ENCODE results near the gene AFAP1. TPM values are rescaled to one million over a fixed set of nuclear protein-coding genes. Genes with fewer than 3 reads are reported as not detected.

AFAP1 gene
- polyA plus RNA-seq, 4 donors, result 20.0 to 45.8 (median 26.3) TPM

DNA sequence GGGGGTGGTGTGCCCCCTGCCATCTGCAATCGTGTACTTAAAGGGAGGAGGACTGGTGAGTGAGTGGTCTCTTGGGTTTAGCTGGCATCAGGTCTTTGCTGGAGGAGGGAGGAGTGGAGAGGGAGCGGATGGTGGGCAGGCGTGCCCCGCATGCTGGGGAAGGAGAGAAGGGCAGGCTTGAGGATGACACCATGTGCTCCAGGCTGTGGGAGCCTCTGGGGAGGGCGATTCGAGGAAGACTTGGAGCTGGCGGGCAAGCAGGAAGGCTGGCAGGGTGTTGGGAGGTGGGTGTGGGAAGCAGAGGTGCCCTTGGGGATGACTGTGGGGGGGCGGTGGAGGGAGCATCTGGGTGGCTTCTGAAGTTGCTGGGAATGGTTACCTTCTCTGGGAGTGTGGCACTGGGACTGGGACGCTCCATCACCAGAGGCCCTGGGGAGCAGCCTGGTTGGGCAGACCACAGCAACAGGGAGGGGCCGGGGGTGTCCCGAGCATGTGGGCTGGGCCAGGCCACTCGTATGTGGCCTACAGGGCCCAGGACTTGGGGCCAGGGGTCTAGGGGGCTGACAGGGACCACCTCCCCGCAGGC lies 30.8 kb upstream of the AFAP1 start:
- DNase-seq (ENCODE audit: low read depth in 4 of 4, low spot score in 3 of 4), result no peak

DNA sequence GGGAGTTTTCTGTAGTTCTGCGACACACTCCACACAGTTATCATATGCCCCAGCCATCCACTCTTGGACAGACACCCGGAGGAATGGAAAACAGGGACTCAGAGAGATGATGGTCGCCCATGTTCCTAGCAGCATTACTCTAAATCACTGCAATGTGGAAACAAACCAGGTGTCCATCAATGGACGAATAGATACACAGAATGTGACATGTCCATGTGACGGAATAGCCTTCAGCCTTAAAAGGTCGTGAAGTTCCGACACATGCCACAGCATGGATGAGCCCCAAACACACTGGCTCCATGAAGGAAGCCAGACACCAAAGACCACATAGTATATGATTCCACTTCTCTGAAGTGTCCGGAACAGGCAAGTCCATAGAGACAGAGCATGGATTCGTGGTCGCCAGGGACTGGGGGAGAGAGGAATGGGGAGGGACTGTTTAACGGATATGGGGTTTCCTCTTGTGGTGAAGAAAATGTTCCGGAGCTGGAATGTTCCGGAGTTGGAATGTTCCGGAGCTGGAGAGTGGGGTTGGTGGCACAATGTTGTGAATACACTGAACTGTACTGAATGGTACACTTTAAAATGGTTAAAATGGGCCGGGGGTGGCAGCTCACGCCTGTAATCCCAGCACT lies 28.7 kb upstream of the AFAP1 start:
- DNase-seq (ENCODE audit: low read depth in 4 of 4, low spot score in 3 of 4), result no peak

DNA sequence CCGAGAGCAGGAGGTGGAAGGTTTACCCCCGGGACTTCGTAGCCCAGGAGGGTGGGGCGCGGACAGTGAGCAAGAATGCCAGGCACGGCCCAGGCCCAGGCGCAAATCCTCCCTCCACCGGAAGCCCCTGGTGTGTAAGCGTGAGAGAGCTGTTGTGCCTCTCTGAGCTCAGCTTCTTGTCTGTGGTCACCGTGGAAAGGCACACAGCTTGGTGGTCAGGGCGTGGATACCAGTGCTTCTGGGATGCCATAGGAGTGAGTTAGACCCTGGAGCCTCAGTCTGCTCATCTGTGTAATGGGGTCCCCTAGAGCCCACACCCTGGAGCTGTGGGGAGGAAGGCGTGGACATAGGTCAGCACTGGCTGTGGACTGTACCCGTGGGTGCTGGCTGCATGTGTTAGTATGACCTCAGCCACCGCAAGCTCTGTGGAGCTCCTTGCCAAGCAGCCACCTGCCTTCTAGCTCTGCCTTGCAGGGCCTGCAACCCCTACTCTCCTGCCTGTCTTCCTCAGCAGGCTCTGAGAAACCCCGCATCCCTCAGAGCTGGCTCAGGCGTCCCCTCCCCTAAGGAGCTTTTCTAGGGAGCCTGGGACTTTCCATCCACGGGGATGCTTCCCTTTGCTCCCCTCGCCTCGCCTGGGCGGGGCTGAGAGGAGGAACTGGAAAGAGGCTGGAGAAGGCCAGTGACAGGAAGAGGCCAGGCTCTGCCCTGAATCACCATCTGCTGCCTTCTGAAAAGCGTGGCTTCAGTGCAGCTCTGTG lies 28.0 kb upstream of the AFAP1 start:
- DNase-seq (ENCODE audit: low read depth in 4 of 4, low spot score in 3 of 4), result no peak

DNA sequence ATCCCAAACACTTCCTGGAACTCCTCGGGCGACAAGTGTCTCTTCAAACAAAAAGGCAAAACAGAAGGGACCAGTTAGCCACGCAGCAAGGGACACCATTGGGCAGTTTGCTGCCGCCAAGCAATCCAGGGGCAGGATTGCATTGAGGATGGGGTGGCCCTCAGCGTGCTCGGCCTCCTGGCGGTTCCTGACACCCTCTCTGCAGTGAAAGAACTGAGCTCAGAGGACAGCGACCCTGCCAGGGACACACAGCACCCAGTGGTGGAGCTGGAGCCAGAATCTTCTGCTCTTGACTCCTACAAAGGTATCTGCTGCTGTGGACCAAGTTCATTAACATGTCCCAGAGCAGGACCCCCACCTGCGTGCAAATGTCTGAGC lies 27.4 kb upstream of the AFAP1 start:
- no peak for DNase-seq (ENCODE audit: low read depth in 4 of 4, low spot score in 3 of 4)

DNA sequence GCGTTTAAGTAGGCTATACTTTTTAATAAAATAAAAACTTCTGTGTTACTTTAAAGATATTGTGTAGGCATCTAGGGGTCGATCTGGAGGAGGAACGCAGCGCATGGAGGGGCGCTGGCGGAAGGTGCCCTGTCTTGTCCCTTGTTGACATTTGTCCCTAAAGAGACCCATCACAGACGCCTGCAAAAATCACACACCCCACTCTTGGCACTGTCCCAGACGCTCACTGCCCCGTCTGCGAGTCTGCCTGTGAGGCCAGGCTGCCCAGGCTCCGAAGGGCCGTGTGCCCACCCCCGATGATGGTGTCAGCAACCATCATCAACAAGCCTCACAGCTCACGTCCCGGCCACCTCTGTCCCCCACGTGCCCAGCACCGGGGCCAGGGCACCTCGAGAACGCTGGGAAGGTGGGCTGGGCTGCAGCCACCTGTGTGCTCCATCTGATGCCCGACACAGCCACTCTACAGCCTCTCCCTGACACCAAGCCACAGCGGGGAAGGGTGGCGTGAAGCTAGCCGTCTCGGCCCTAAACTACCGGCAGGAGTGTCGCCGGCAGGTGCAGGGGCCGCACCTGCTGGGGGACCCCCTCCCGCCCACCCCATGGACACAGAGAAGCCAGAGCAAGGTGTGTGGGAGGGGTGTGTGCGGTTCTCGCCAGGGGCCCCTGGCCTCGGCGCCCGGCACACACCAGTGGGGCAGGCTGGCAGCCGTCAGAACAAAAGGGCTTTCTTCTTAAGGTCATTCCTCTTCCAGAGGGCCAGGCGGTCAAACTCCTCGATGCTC lies 26.8 kb upstream of the AFAP1 start:
- DNase-seq (ENCODE audit: low read depth in 4 of 4, low spot score in 3 of 4), result no peak

DNA sequence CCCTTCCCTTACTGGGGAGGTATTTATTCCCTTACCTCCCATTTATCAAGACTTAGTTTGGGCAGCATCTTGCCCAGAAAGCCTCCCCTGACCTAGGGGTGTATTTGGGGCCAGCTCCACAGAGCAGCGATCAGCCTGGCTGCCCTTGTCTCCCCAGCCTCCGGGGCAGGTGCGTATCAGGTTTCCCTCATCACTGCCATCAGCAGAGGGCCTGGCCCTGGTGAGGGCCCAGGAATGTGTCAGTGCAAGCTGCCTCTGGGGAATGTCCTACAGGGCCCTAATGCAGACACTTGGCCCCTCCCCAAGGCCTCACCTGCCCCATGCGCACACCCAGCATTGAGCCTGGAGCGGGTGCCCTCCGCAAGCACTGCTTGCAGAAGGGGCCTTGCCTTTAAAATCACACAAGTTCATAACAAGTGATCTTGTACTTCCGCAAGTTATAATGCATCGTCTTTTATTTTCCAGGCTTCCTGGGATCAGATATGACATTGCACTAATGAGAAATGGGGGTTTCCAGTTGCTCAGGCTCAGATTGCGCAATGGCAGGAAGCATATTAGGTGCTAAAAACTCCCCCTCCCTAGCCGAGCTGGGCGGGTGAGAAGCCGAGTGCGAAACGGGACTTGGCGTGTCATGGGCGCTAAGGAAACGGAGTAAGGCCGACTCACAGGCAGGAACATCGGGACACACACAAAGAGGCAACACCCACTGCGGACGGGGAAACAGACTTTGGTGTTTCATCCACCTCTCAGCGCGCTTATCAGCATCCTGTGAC lies 25.4 kb upstream of the AFAP1 start:
- DNase-seq (ENCODE audit: low read depth in 4 of 4, low spot score in 3 of 4), result no peak

DNA sequence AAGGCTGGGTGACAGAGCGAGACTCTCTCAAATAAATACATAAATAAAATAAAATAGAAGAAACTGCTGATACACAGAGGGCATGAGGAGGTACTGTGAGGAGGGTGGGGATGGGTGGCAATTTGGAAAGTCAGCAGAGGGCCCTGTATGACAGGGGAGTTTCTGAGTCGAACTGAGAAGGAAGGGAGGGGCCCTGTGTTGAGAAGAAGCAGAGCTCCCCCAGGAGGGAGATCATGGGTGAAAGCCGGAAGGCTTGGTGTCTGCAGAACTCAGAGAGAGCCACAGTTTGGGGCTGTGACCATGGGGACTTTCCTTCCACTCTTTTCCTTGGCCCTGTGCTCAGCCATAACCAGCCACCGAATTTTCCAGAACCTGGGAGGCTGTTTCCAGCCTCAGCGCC lies 24.8 kb upstream of the AFAP1 start:
- DNase-seq (ENCODE audit: low read depth in 4 of 4, low spot score in 3 of 4), result no peak

DNA sequence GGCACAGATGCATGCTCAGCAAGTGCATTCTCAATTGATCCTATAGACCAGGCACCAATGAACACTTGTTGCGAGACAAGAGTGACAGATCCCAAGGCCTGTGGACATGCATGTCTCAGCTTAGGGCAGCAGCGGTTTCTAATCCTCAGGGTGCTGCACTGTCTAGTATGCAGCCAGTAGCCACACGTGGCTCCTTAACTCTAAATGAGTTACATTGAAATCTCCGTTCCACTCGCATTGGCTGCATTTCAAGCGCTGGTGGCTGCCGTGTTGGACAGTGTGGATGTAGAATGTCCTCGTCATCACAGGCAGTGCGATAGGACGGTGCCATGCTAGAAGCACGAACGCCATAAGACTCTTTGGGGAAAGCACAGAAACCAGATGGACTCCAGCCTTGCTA lies 24.0 kb upstream of the AFAP1 start:
- no peak for DNase-seq (ENCODE audit: low read depth in 4 of 4, low spot score in 3 of 4)

DNA sequence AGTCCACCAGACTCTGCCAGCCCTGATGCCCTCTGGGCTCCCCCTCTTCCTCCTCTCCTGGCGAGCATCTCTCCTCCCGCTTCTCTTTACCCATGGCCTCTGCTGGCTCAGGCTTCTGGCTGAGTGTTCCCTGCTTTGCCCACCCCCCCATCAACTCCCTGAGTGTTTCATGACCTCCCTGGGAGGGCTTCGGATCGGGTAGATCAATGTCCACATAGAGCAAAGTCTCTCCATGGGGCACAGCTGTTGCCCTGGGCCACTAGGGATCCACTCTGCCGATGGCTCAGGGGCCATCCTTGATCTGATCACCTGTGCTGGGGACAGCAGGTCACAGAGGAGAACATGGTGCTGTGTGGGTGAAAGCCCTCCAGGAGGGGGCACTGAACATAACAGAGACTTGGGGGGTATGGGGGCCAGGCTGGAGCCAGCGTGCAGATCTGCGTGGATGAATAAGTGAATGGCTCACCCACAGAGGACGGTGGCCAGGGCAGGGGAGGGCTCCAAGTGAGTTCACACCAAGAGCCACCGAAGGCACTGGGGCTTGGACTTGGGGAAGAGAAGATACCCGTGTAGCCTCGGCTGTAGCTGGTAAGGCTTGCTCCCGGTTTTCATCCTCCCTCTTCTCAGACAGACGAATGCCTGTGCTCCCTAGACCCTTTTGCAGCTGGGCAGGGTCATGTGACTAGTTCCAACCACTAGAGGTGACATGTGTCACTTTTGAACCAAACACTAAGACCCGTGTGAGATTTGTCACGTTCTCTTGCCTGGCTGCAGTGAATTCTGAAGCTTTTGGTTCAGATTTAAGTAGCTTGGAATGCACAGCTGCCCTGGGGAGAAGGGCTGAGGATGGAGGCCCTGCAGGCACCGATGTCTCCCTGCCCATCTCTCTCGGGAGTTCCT lies 23.2 kb upstream of the AFAP1 start:
- no peak for DNase-seq (ENCODE audit: low read depth in 4 of 4, low spot score in 3 of 4)

DNA sequence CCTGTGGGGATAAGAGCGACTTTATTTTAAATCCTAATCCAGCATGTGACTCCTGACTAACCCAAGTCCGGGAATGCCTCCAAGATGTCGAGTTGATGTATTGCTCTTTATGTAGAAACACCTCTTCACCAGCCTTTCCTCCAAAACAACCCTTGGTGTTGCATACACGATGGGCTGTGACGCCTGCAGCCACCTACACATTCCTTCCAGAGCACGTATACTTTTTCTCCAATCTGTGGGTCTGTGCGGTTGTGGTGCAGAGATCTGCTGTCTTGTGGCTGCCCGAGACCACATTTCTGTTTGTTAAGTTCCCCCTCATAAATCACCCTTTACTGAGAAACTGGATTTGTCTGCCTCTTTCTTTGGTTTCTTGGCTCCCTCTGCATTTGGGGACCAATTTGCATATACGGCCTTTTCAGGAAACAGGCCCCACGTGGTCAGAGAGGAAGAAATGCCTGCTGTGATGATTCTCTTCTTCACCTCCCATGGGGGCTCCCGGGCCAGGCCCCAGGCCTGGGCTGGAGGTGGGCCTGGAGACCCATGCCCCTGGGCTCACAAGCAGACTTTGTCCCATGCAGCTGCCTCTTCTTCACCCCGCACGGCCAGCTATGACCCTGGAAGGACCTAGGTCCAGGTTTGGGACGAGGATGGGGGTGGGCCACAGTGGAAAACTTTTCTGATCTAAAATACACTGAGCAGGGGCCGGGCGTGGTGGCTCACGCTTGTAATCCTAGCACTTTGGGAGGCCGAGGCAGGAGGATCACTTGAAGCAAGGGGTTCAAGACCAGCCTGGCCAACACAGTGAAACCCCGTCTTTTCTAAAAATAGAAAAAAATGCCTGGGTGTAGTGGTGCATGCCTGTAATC lies 21.4 kb upstream of the AFAP1 start:
- DNase-seq (ENCODE audit: low read depth in 4 of 4, low spot score in 3 of 4), result peak in 3 of 4 donors; percentile 66 to 77 (median 75)

DNA sequence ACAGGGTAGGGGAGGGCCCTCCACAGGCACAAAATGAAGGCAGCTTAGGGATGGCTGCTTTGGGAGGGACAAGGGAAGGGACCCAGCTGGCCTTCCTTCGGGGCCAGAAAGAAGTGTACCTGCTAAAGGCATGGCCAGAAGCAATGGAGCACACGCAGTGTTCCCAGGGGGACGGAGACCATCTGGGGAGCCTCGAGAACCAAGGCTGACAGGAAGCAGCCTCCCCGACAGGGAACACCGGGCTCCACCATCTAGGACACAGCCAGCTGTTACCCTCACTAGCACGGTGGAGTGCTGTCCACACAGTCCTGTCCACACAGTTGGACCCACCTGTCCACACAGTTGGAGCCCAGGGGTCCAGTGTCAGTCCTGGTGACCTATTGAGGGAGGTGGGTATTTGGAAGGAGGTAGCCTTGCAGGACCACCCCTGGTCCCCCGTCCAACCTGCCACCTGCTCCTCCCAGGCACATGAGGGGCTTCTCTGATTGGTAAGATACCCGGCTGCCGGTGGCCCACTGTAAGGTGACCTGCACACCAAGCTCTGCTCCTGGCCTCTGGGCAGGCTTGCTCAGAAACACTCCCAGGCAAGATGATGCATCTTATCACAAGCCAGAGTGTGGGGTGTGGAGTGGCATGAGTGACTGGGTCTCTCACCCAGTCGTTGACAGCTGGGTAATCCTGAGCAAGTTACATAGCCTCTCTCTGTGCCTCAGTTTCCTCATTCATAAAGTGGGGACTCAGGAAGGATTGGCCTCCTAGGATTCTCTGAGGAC lies 20.5 kb upstream of the AFAP1 start:
- no peak for DNase-seq (ENCODE audit: low read depth in 4 of 4, low spot score in 3 of 4)

DNA sequence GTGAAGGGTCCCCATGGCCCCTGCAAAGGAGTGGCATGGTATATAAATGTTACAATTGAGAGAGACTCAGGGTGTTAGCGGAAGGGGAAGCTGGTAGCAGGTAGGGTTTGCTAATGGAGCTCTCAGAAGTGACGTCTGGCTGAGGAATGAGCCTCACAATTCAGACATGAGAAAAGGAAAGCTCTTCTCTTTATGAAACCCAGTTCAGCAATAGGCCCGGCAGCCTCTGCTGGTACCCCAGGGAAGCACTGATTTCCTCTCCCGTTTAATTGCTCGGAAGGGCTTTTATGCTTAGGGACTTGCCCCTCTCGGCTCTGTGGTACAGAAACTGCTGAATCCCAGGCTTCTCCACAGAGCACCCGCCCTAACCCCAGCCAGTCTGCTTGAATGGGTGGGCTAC lies 19.4 kb upstream of the AFAP1 start:
- no peak for DNase-seq (ENCODE audit: low read depth in 4 of 4, low spot score in 3 of 4)

DNA sequence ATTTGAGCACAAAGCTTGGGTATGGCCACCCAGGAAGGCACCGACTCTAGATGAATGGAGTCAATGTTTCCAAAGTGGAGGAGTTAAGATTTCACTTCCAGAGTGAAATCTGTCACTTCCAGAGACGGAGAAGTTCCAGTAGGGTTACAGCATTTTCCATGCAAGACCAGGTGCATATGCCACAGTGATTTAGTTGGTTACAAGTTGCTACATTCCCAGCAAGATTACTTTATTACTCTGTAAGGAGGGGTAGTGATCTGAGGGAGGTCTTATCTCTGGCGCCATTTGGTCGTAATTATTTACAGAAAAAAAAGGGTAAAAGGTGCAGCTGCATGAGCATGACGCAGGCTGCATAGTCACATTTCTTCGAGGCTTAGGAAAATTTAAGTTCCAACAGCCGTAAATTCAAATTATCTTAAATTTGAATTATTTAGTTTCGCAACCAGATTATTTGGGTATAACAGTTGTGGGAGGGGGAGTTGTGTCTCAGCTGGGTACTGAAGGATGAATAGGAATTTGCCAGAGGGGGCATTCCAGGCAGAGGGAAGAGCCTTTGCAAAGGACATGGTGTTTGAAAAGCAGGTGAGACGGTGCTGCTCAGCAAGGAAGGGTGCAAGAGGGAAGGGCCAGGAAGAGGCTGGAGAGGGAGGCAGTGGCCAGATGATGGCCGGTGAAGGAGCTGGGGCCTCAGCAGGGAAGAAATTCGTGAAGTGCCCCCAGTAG lies 17.4 kb upstream of the AFAP1 start:
- DNase-seq (ENCODE audit: low read depth in 4 of 4, low spot score in 3 of 4), result no peak

DNA sequence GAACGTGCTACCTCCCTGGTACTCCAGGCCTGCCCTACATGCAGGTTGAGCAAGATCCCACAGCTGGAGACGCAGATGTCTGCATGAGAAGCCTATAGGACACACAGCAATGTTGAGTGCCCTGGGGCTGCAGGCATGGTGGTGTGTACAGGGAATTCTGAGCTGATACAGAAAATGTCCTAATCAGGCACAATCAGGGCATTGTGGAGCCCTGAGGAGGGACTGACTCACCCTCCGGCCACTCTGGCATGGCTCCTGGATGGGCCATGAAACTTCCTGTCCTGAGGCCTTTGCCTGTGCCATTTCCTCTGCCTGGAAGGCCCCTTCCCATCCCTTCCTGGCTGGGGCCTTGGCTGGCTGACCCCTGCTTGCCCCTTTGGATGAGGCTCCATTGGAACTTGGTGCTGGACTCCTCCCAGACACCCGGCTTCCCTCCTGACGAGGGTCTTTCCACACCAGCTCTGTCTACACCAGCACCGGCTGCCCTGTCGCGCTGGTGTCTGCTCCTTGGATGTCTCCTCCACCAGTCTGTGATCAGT lies 16.7 kb upstream of the AFAP1 start:
- DNase-seq (ENCODE audit: low read depth in 4 of 4, low spot score in 3 of 4), result no peak

DNA sequence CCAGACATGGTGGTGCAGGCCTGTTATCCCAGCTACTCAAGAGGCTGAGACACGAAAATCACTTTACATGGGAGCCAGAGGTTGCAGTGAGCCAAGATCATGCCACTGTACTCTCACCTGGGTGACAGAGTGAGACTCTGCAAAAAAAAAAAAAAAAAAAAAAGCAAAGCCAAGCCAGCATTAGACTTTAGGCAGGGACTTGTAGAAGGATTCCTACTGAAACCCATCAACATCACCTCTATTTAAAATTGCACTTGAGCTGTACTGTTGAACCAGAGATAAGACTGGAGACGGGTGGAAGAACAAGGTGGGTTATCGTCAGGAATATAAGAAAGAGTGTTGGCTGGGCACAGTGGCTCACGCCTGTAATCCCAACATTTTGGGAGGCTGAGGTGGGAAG lies 15.7 kb upstream of the AFAP1 start:
- no peak for DNase-seq (ENCODE audit: low read depth in 4 of 4, low spot score in 3 of 4)

DNA sequence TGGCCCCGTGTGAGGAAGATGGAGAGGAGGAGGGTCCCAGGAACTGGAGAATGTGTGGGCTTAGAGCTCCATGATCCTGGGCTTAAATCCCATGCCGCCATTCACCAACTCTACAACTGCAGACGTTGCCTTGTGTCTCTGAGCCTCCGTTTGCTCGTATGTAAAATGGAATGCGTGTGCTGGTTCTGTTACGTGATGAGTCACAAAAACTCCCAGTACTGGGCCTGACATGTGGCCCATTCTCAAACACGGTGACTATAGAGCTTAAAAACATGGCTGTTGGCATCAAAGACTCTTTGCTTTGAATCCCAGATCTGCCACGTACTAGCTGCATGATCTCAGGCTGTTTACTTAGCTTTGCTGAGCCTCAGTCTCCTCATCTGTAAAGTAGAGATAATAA lies 13.0 kb upstream of the AFAP1 start:
- no peak for DNase-seq (ENCODE audit: low read depth in 4 of 4, low spot score in 3 of 4)
